ENCODE measurements around the gene DLX2.
"Not testable (repeated sequence)": the region's sequence is repeated elsewhere in the genome, so short reads cannot be mapped to it uniquely, and the experiment has no call there.

DLX2 gene

GRCh38 chr2:172116107-172116506 is 13.4 kb upstream of the DLX2 start:
- no peaks in the 10 kb centered on the region for H4K20me1 ChIP-seq (ENCODE audit: insufficient read depth, low read length, poor library complexity, severe bottlenecking)
- H2AFZ ChIP-seq (ENCODE audit: low read length), result no peak overlapping the region
- no peak for TF ChIP-seq EZH2phosphoT487 (IDR thresholded peaks at IDR 0.05; ENCODE audit: borderline replicate concordance)
- no peak for TF ChIP-seq CTCF (conservative IDR thresholded peaks at IDR 0.05; ENCODE audit: low read length)
- no peaks in the 10 kb centered on the region for H3K9me3 ChIP-seq (ENCODE audit: insufficient read depth, low read depth, low read length)
- H3K9me2 ChIP-seq (replicated peaks; ENCODE audit: low read depth, low read length), result no peaks in the 10 kb centered on the region
- H3F3A ChIP-seq (ENCODE audit: low read depth), result no peaks in the 10 kb centered on the region
- H3K4me1 ChIP-seq (ENCODE audit: insufficient read depth, low read length, poor library complexity, severe bottlenecking), result no peaks in the 10 kb centered on the region
- no peak overlapping the region for H3K4me3 ChIP-seq (ENCODE audit: low read length, poor library complexity, severe bottlenecking)
- H3K27me3 ChIP-seq (ENCODE audit: insufficient read depth, low read length, poor library complexity, severe bottlenecking), result no peaks in the 10 kb centered on the region
- H3K36me3 ChIP-seq (ENCODE audit: insufficient read depth, low read length), result no peaks in the 10 kb centered on the region
- H3K9ac ChIP-seq (ENCODE audit: low read depth, low read length, poor library complexity, severe bottlenecking), result no peak overlapping the region
- no peaks in the 10 kb centered on the region for H3K79me2 ChIP-seq (ENCODE audit: insufficient read depth, low read length)
- H3K4me2 ChIP-seq (ENCODE audit: low read depth, low read length, poor library complexity, severe bottlenecking), result no peak overlapping the region

DNA sequence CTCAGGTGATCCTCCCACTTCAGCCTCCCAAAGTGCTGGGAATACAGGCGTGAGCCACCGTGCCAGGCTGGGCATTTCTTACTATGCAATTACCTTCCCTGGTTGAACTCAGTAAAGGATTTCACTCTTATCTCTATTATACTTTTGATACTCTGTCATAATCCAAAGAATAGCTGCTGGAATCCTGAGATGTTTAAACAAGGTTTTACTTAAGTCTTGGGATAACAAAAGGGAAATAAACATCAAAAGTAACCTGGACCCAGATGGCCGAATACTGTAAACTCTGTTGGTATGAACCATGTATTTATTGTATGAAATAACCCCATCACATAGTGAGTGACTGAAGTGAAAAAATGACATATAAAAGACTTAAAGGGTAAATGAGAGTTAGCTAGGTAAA is 11.9 kb upstream of the DLX2 start:
- no peak overlapping the region for H3K4me2 ChIP-seq (ENCODE audit: low read depth, low read length, poor library complexity, severe bottlenecking)
- no peaks in the 10 kb centered on the region for H3K9me2 ChIP-seq (replicated peaks; ENCODE audit: low read depth, low read length)
- H3K79me2 ChIP-seq (ENCODE audit: insufficient read depth, low read length), result no peaks in the 10 kb centered on the region
- H3K4me1 ChIP-seq (ENCODE audit: insufficient read depth, low read length, poor library complexity, severe bottlenecking), result no peaks in the 10 kb centered on the region
- no peak overlapping the region for H2AFZ ChIP-seq (ENCODE audit: low read length)
- no peaks in the 10 kb centered on the region for H3K27me3 ChIP-seq (ENCODE audit: insufficient read depth, low read length, poor library complexity, severe bottlenecking)
- H3K9ac ChIP-seq (ENCODE audit: low read depth, low read length, poor library complexity, severe bottlenecking), result no peak overlapping the region
- H3F3A ChIP-seq (ENCODE audit: low read depth), result no peaks in the 10 kb centered on the region
- H3K4me3 ChIP-seq (ENCODE audit: low read length, poor library complexity, severe bottlenecking), result no peak overlapping the region
- no peaks in the 10 kb centered on the region for H3K9me3 ChIP-seq (ENCODE audit: insufficient read depth, low read depth, low read length)
- H4K20me1 ChIP-seq (ENCODE audit: insufficient read depth, low read length, poor library complexity, severe bottlenecking), result no peaks in the 10 kb centered on the region
- H3K36me3 ChIP-seq (ENCODE audit: insufficient read depth, low read length), result no peaks in the 10 kb centered on the region
- no peak for TF ChIP-seq EZH2phosphoT487 (IDR thresholded peaks at IDR 0.05; ENCODE audit: borderline replicate concordance)
- TF ChIP-seq CTCF (conservative IDR thresholded peaks at IDR 0.05; ENCODE audit: low read length), result no peak

- not testable (repeated sequence) for H2AFZ ChIP-seq (ENCODE audit: low read length); H3K36me3 ChIP-seq (ENCODE audit: insufficient read depth, low read length); H3F3A ChIP-seq (ENCODE audit: low read depth); H3K4me1 ChIP-seq (ENCODE audit: insufficient read depth, low read length, poor library complexity, severe bottlenecking); H3K4me2 ChIP-seq (ENCODE audit: low read depth, low read length, poor library complexity, severe bottlenecking); H3K9me2 ChIP-seq (replicated peaks; ENCODE audit: low read depth, low read length); H3K9ac ChIP-seq (ENCODE audit: low read depth, low read length, poor library complexity, severe bottlenecking); H3K79me2 ChIP-seq (ENCODE audit: insufficient read depth, low read length); H3K27me3 ChIP-seq (ENCODE audit: insufficient read depth, low read length, poor library complexity, severe bottlenecking); H3K9me3 ChIP-seq (ENCODE audit: insufficient read depth, low read depth, low read length); H3K4me3 ChIP-seq (ENCODE audit: low read length, poor library complexity, severe bottlenecking); H4K20me1 ChIP-seq (ENCODE audit: insufficient read depth, low read length, poor library complexity, severe bottlenecking)
Measured at GRCh38 chr2:172114176-172114575, 11.5 kb upstream of the DLX2 start.

GRCh38 chr2:172113617-172114016 is 10.9 kb upstream of the DLX2 start:
- no peaks in the 10 kb centered on the region for H3K79me2 ChIP-seq (ENCODE audit: insufficient read depth, low read length)
- H3K9ac ChIP-seq (ENCODE audit: low read depth, low read length, poor library complexity, severe bottlenecking), result no peak overlapping the region
- H3K4me1 ChIP-seq (ENCODE audit: insufficient read depth, low read length, poor library complexity, severe bottlenecking), result no peaks in the 10 kb centered on the region
- TF ChIP-seq EZH2phosphoT487 (IDR thresholded peaks at IDR 0.05; ENCODE audit: borderline replicate concordance) (no peak), CTCF (conservative IDR thresholded peaks at IDR 0.05; ENCODE audit: low read length) (peak; percentile 69)
- H3K36me3 ChIP-seq (ENCODE audit: insufficient read depth, low read length), result no peaks in the 10 kb centered on the region
- no peaks in the 10 kb centered on the region for H4K20me1 ChIP-seq (ENCODE audit: insufficient read depth, low read length, poor library complexity, severe bottlenecking)
- H3K9me2 ChIP-seq (replicated peaks; ENCODE audit: low read depth, low read length), result no peaks in the 10 kb centered on the region
- H3F3A ChIP-seq (ENCODE audit: low read depth), result no peaks in the 10 kb centered on the region
- no peak overlapping the region for H3K4me3 ChIP-seq (ENCODE audit: low read length, poor library complexity, severe bottlenecking)
- H3K4me2 ChIP-seq (ENCODE audit: low read depth, low read length, poor library complexity, severe bottlenecking), result no peak overlapping the region
- no peaks in the 10 kb centered on the region for H3K9me3 ChIP-seq (ENCODE audit: insufficient read depth, low read depth, low read length)
- H3K27me3 ChIP-seq (ENCODE audit: insufficient read depth, low read length, poor library complexity, severe bottlenecking), result no peaks in the 10 kb centered on the region
- no peak overlapping the region for H2AFZ ChIP-seq (ENCODE audit: low read length)

Measured in Loucy (cell line).